B cell (primary cell): ENCODE data around the gene OR2L3. TPM values are rescaled to one million over a fixed set of nuclear protein-coding genes. Genes with fewer than 3 reads are reported as not detected.

Experiments used
- ATAC-seq: fragments of 200-7000 bp; cut with Tn5 transposase; one replicate; pipeline ENCODE4 v1.10.0; 2021; ENCODE audit warnings: low read depth, mild to moderate bottlenecking, moderate number of reproducible peaks, moderate library complexity
- CTCF ChIA-PET: fragments of 350-600 bp; sonication (Branson Sonifier 250); formaldehyde crosslinking; loops from one replicate; lab custom pipeline; 2021; ENCODE audit warnings: antibody characterized with exemption, inconsistent platforms; lab: Charles Lee
- POLR2A ChIA-PET: fragments of 350-600 bp; sonication (Branson Sonifier 250); formaldehyde crosslinking; loops from one replicate; lab custom pipeline; 2021; ENCODE audit warnings: antibody characterized with exemption; lab: Charles Lee
- DNase-seq: peaks from one replicate; pipeline ENCODE4 v3.0.0; 2013
- H2AFZ ChIP-seq: 2 replicates; pipeline ENCODE4 v1.6.1; 2012; ENCODE audit warnings: mild to moderate bottlenecking, low read depth, low read length; ENCODE audit not compliant: insufficient read depth, poor library complexity, severe bottlenecking
- H3K27ac ChIP-seq, 2 donors: 1 replicate in 1 of 2; 2 replicates in 1 of 2; pipeline ENCODE4 v1.5.1; 2012 to 2013; ENCODE audit warnings: low read length in 2 of 2, mild to moderate bottlenecking in 2 of 2, moderate library complexity in 1 of 2
- H3K27me3 ChIP-seq, 4 experiments: fragments of 200-600 bp in 1 of 4; sonication (generic) in 1 of 4; replicated peaks in 1 of 4; 1 replicate in 2 of 4; 2 replicates in 2 of 4; pipeline versions ENCODE4 v1.6.1 to v1.7.0; 2013 to 2016; ENCODE audit warnings: low read length in 3 of 4, mild to moderate bottlenecking in 2 of 4, mixed read lengths in 1 of 4, moderate library complexity in 1 of 4; ENCODE audit not compliant: insufficient read depth in 4 of 4, control insufficient read depth in 3 of 4; ENCODE audit errors: control extremely low read depth in 1 of 4
- H3K36me3 ChIP-seq, 2 experiments: replicated peaks in 1 of 2; 1 replicate in 1 of 2; 2 replicates in 1 of 2; pipeline versions ENCODE4 v1.6.1 to v1.7.1; 2013; ENCODE audit warnings: low read length in 1 of 2; ENCODE audit not compliant: insufficient read depth in 2 of 2, control insufficient read depth in 1 of 2; ENCODE audit errors: control extremely low read depth in 1 of 2, extremely low read depth in 1 of 2
- H3K4me1 ChIP-seq, 2 donors: fragments of 200-600 bp in 1 of 2; sonication (generic) in 1 of 2; 1 replicate in 1 of 2; 2 replicates in 1 of 2; pipeline versions ENCODE4 v1.5.1 to v1.6.1; 2013 to 2017; ENCODE audit warnings: low read length in 2 of 2; ENCODE audit not compliant: control insufficient read depth in 2 of 2, insufficient read depth in 2 of 2
- H3K4me2 ChIP-seq: replicated peaks from 2 replicates; pipeline ENCODE3; 2012; ENCODE audit warnings: mild to moderate bottlenecking, low read depth, low read length; ENCODE audit not compliant: poor library complexity, severe bottlenecking
- H3K4me3 ChIP-seq, 5 experiments: fragments of 200-600 bp in 1 of 5; sonication (generic) in 1 of 5; 1 replicate in 3 of 5; 2 replicates in 2 of 5; pipeline versions ENCODE4 v1.5.1 to v1.7.0; 2011 to 2016; ENCODE audit warnings: low read length in 4 of 5, mild to moderate bottlenecking in 4 of 5, low read depth in 2 of 5, control low read depth in 1 of 5, moderate library complexity in 1 of 5; ENCODE audit not compliant: insufficient read depth in 1 of 5; ENCODE audit errors: control extremely low read depth in 1 of 5, extremely low read depth in 1 of 5
- H3K79me2 ChIP-seq: fragments of 200-600 bp; sonication (generic); one replicate; pipeline ENCODE4 v1.6.0; 2016; ENCODE audit warnings: low read length; ENCODE audit not compliant: control insufficient read depth, insufficient read depth
- H3K9ac ChIP-seq: fragments of 200-600 bp; sonication (generic); 2 replicates; pipeline ENCODE4 v1.6.1; 2017; ENCODE audit warnings: mild to moderate bottlenecking, low read length, moderate library complexity
- H3K9me3 ChIP-seq, 3 donors: one replicate each; pipeline versions ENCODE4 v1.6.1 to v1.7.1; 2013; ENCODE audit warnings: low read length in 2 of 3; ENCODE audit not compliant: control insufficient read depth in 2 of 3, insufficient read depth in 1 of 3; ENCODE audit errors: control extremely low read depth in 1 of 3
- H4K20me1 ChIP-seq: 2 replicates; pipeline ENCODE4 v1.6.0; 2012; ENCODE audit warnings: mild to moderate bottlenecking, low read length; ENCODE audit not compliant: insufficient read depth, control insufficient read depth, poor library complexity, severe bottlenecking
- H3K27ac Mint-ChIP-seq: one replicate; pipeline ENCODE4 v1.8.0; 2021; ENCODE audit warnings: mixed read lengths
- H3K27me3 Mint-ChIP-seq: one replicate; pipeline ENCODE4 v1.8.0; 2021; ENCODE audit warnings: mixed read lengths
- H3K4me1 Mint-ChIP-seq: one replicate; pipeline ENCODE4 v1.8.0; 2021; ENCODE audit warnings: mixed read lengths
- H3K4me3 Mint-ChIP-seq: one replicate; pipeline ENCODE4 v1.8.0; 2021; ENCODE audit warnings: mixed read lengths
- H3K9me3 Mint-ChIP-seq: one replicate; pipeline ENCODE4 v1.8.0; 2022; ENCODE audit warnings: mixed read lengths; ENCODE audit not compliant: insufficient read depth
- EZH2 ChIP-seq: IDR thresholded peaks from 2 replicates; pipeline ENCODE4 v1.6.1; 2012; ENCODE audit warnings: borderline replicate concordance, low read depth, mild to moderate bottlenecking, moderate library complexity, low read length; ENCODE audit not compliant: insufficient read depth, poor library complexity, severe bottlenecking
- WGBS: methylation state at CpG from one replicate; pipeline ENCODE4 v1.1.5; 2013; ENCODE audit warnings: missing lambda C conversion rate; ENCODE audit not compliant: insufficient coverage; 5-methylcytosine and 5-hydroxymethylcytosine counted together
- intact Hi-C: fragments of 100-400 bp; cut with micrococcal nuclease; formaldehyde crosslinking; loops from one replicate; pipeline ENCODE4 v1.10.0; 2022
- polyA plus RNA-seq: library from polyadenylated mRNA; depleted of rRNA; stranded (reverse); fragments of >200 nt; gene quantifications from 2 replicates; pipeline ENCODE4 v1.2.3, GENCODE V29; 2012
- small RNA-seq: library from RNA; depleted of rRNA; stranded (forward); fragments of <200 nt; gene quantifications from one replicate; pipeline ENCODE3, GENCODE V24; 2012; ENCODE audit warnings: low replicate concordance, low read depth; ENCODE audit not compliant: insufficient read length
- total RNA-seq, 2 donors: library from RNA; stranded (reverse); fragments of 120-200 nt in 1 of 2; gene quantifications; 1 replicate in 1 of 2; 2 replicates in 1 of 2; pipeline versions ENCODE4 v1.2.3 to v1.2.4, GENCODE V29; 2013 to 2022
- TF ChIP-seq, protein P1 (sequence below): fragments of 200-600 bp; IDR thresholded peaks from one replicate; pipeline ENCODE4 v1.8.0; 2022; ENCODE audit warnings: antibody characterized with exemption, mild to moderate bottlenecking

The OR2L3 gene
- total and polyA plus RNA-seq, 2 donors (not counting 1 experiment from before 2014, with no cell fraction given) = 0.42 TPM; not detected in 1

DNA sequence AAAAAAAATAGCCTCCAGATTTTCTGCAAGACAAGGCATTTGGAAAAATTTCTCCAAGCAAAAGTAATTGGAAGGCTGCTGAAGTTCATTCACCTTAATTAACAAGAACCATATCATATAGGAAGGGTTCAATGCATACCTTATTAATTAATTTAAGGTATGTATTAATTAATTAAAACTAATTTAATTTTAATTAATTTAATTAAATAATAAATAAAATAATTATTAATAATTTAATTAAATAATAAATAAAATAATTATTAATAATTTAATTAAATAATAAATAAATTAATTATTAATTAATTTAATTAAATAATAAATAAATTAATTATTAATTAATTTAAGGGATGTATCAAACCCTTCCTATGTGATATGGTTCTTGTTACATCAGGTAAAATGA, 56.2 kb downstream of the OR2L3 start:
- H3K9ac ChIP-seq = no peak overlapping the region
- H3K9me3 ChIP-seq = peaks cover 0 to 4% (median 0%) of the 10 kb centered on the region in 3 donors
- ATAC-seq (no peak), DNase-seq (no peak)
- H2AFZ ChIP-seq = no peak overlapping the region
- H3K27ac Mint-ChIP-seq = no peak overlapping the region
- H3K4me2 ChIP-seq = no peak overlapping the region
- H3K27me3 Mint-ChIP-seq = no peaks in the 10 kb centered on the region
- CTCF ChIA-PET = no interaction called here
- H3K4me1 Mint-ChIP-seq = no peaks in the 10 kb centered on the region
- H3K36me3 ChIP-seq = no peaks in the 10 kb centered on the region
- intact Hi-C loops = no loop called here
- no peaks in the 10 kb centered on the region for H3K27me3 ChIP-seq
- POLR2A ChIA-PET = no interaction called here
- H3K27ac ChIP-seq = no peak overlapping the region
- no peak overlapping the region for H3K4me3 Mint-ChIP-seq
- no peaks in the 10 kb centered on the region for H3K4me1 ChIP-seq
- H4K20me1 ChIP-seq = no peaks in the 10 kb centered on the region
- H3K4me3 ChIP-seq = no peak overlapping the region
- H3K79me2 ChIP-seq = no peaks in the 10 kb centered on the region
- TF ChIP-seq, protein P1, sequence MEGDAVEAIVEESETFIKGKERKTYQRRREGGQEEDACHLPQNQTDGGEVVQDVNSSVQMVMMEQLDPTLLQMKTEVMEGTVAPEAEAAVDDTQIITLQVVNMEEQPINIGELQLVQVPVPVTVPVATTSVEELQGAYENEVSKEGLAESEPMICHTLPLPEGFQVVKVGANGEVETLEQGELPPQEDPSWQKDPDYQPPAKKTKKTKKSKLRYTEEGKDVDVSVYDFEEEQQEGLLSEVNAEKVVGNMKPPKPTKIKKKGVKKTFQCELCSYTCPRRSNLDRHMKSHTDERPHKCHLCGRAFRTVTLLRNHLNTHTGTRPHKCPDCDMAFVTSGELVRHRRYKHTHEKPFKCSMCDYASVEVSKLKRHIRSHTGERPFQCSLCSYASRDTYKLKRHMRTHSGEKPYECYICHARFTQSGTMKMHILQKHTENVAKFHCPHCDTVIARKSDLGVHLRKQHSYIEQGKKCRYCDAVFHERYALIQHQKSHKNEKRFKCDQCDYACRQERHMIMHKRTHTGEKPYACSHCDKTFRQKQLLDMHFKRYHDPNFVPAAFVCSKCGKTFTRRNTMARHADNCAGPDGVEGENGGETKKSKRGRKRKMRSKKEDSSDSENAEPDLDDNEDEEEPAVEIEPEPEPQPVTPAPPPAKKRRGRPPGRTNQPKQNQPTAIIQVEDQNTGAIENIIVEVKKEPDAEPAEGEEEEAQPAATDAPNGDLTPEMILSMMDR = no peak
- TF ChIP-seq EZH2 = no peak
- peaks cover 6% of the 10 kb centered on the region for H3K9me3 Mint-ChIP-seq

DNA sequence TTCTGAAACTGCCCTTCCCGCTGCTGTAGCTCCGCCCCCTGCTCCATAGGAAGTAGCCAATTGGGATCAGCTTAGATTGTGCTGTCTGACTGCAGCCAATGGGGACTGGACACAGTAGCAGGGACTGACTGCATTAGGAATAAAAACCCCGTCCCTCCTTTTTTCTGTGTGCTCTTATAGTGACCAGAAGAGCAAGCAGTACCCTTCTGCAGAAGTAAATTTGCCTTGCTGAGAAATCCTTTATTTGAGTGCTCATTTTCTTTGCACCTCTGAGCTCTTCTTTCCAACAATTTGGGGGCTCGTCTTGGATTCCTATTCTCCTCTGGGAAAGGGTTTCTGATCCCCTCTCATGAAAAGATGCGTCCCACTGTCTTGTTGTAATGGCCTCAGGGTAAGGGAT, 64.5 kb downstream of the OR2L3 start:
- Histone ChIP-seq H3K36me3 (no peaks in the 10 kb centered on the region), H4K20me1 (no peaks in the 10 kb centered on the region), H3K27ac (no peak overlapping the region), H2AFZ (no peak overlapping the region), H3K27me3 (no peaks in the 10 kb centered on the region), H3K9ac (no peak overlapping the region), H3K9me3 (peaks cover 1 to 23% (median 18%) of the 10 kb centered on the region in 3 donors), H3K4me2 (no peak overlapping the region), H3K79me2 (no peaks in the 10 kb centered on the region), H3K4me3 (no peak overlapping the region), H3K4me1 (no peaks in the 10 kb centered on the region)
- TF ChIP-seq EZH2 = no peak
- TF ChIP-seq, protein P1 = no peak
- H3K4me1 Mint-ChIP-seq = no peaks in the 10 kb centered on the region
- no peak for ATAC-seq
- DNase-seq = no peak
- WGBS = 80% methylated on average over 4 of the region's 5 CpGs
- H3K9me3 Mint-ChIP-seq = peaks cover 8% of the 10 kb centered on the region
- no peak overlapping the region for H3K4me3 Mint-ChIP-seq
- ChIA-PET CTCF (no interaction called here), POLR2A (no interaction called here)
- H3K27me3 Mint-ChIP-seq = no peaks in the 10 kb centered on the region
- intact Hi-C loops = no loop called here
- no peak overlapping the region for H3K27ac Mint-ChIP-seq

Small RNA genes within 50 kb of the gene (small RNA-seq; reads per million reads assigned to genes)
- gene RF00019 = not detected

Other genes with a start within 250 kb of the OR2L3 start
- gene OR14A16, start 222.7 kb upstream of the OR2L3 start, total RNA-seq = not detected in 2 replicates
- gene OR14A16, start 222.7 kb upstream of the OR2L3 start, polyA plus RNA-seq = not detected in 2 replicates
- gene OR11L1, start 204.9 kb upstream of the OR2L3 start, total RNA-seq = not detected in 2 replicates
- gene OR11L1, start 204.9 kb upstream of the OR2L3 start, polyA plus RNA-seq = not detected in 2 replicates
- 0.68 and 0.84 TPM in 2 replicates for gene TRIM58, start 189.6 kb upstream of the OR2L3 start, total RNA-seq
- 1.5 and 1.6 TPM in 2 replicates for gene TRIM58, start 189.6 kb upstream of the OR2L3 start, polyA plus RNA-seq
- gene OR2W3, start 151.2 kb upstream of the OR2L3 start, total RNA-seq = 0.34 TPM in 1 of 2 replicates, not detected in the other
- 1.5 and 2.5 TPM in 2 replicates for gene OR2W3, start 151.2 kb upstream of the OR2L3 start, polyA plus RNA-seq
- gene OR2T8, start 126.6 kb upstream of the OR2L3 start, total RNA-seq = not detected in 2 replicates
- gene OR2T8, start 126.6 kb upstream of the OR2L3 start, polyA plus RNA-seq = 0.67 TPM in 1 of 2 replicates, not detected in the other
- not detected in 2 replicates for gene OR2AJ1, start 121.9 kb upstream of the OR2L3 start, total RNA-seq
- not detected in 2 replicates for gene OR2AJ1, start 121.9 kb upstream of the OR2L3 start, polyA plus RNA-seq
- 0.44 and 0.94 TPM in 2 replicates for gene OR2L8, start 98.0 kb upstream of the OR2L3 start, total RNA-seq
- 0.20 TPM in 1 of 2 replicates, not detected in the other for gene OR2L8, start 98.0 kb upstream of the OR2L3 start, polyA plus RNA-seq
- 0.39 and 0.61 TPM in 2 replicates for gene OR2AK2, start 81.6 kb upstream of the OR2L3 start, total RNA-seq
- 0.27 and 0.60 TPM in 2 replicates for gene OR2AK2, start 81.6 kb upstream of the OR2L3 start, polyA plus RNA-seq
- gene OR2L5, start 33.2 kb upstream of the OR2L3 start, total RNA-seq = 0.27 TPM in 1 of 2 replicates, not detected in the other
- gene OR2L5, start 33.2 kb upstream of the OR2L3 start, polyA plus RNA-seq = 0.09 and 0.13 TPM in 2 replicates
- 0.44 and 0.52 TPM in 2 replicates for gene OR2L2, start 16.8 kb upstream of the OR2L3 start, total RNA-seq
- gene OR2L2, start 16.8 kb upstream of the OR2L3 start, polyA plus RNA-seq = 0.72 and 1.7 TPM in 2 replicates
- gene OR2L13, start 48.3 kb downstream of the OR2L3 start, total RNA-seq = not detected in 2 replicates
- 0.27 and 0.73 TPM in 2 replicates for gene OR2L13, start 48.3 kb downstream of the OR2L3 start, polyA plus RNA-seq
- gene OR2M5, start 98.3 kb downstream of the OR2L3 start, total RNA-seq = not detected in 2 replicates
- gene OR2M5, start 98.3 kb downstream of the OR2L3 start, polyA plus RNA-seq = not detected in 2 replicates
- not detected in 2 replicates for gene OR2M2, start 128.0 kb downstream of the OR2L3 start, total RNA-seq
- not detected in 2 replicates for gene OR2M2, start 128.0 kb downstream of the OR2L3 start, polyA plus RNA-seq
- not detected in 2 replicates for gene OR2M3, start 150.4 kb downstream of the OR2L3 start, total RNA-seq
- not detected in 2 replicates for gene OR2M3, start 150.4 kb downstream of the OR2L3 start, polyA plus RNA-seq
- not detected in 2 replicates for gene OR2M4, start 184.6 kb downstream of the OR2L3 start, total RNA-seq
- 0.01 TPM in 1 of 2 replicates, not detected in the other for gene OR2M4, start 184.6 kb downstream of the OR2L3 start, polyA plus RNA-seq
- not detected in 2 replicates for gene OR2T33, start 231.1 kb downstream of the OR2L3 start, total RNA-seq
- gene OR2T33, start 231.1 kb downstream of the OR2L3 start, polyA plus RNA-seq = not detected in 2 replicates